Ascending aorta (tissue), 2 donors: Measurements from ENCODE around the gene ATG10. TPM values are rescaled to one million over a fixed set of nuclear protein-coding genes. Genes with fewer than 3 reads are reported as not detected.
"Not testable (repeated sequence)": the region's sequence is repeated elsewhere in the genome, so short reads cannot be mapped to it uniquely, and the experiment has no call there.

ENCODE experiments used
- DNase-seq, 2 donors: peaks; one replicate each; pipeline ENCODE4 v3.0.0-alpha.2; 2019; ENCODE audit warnings: low spot score in 2 of 2
- H3K27ac ChIP-seq, 2 donors: fragments of 200-600 bp; sonication (generic); one replicate each; pipeline ENCODE4 v1.5.1; 2016 to 2017; ENCODE audit warnings: mild to moderate bottlenecking in 1 of 2
- H3K27me3 ChIP-seq: fragments of 200-600 bp; sonication (generic); one replicate; pipeline ENCODE4 v1.5.1; 2017
- H3K36me3 ChIP-seq, 2 donors: fragments of 200-600 bp; sonication (generic); one replicate each; pipeline ENCODE4 v1.5.1; 2016
- H3K4me1 ChIP-seq, 2 donors: fragments of 200-600 bp; sonication (generic); one replicate each; pipeline ENCODE4 v1.5.1; 2016 to 2017; ENCODE audit warnings: mild to moderate bottlenecking in 1 of 2
- H3K4me3 ChIP-seq, 2 donors: fragments of 200-600 bp; sonication (generic); one replicate each; pipeline ENCODE4 v1.5.1; 2016 to 2017; ENCODE audit warnings: mild to moderate bottlenecking in 1 of 2
- H3K9me3 ChIP-seq, 2 donors: fragments of 200-600 bp; sonication (generic); one replicate each; pipeline ENCODE4 v1.5.1; 2016
- CTCF ChIP-seq, 3 experiments: fragments of 200-600 bp in 2 of 3; fragments of 450-650 bp in 1 of 3; sonication (generic) in 2 of 3; IDR thresholded peaks; one replicate each; pipeline ENCODE4 v1.5.1; 2016 to 2019; ENCODE audit warnings: antibody characterized with exemption in 3 of 3, mild to moderate bottlenecking in 1 of 3, moderate library complexity in 1 of 3
- intact Hi-C: fragments of 100-400 bp; cut with DNase I; formaldehyde crosslinking; loops from one replicate; pipeline ENCODE4 v1.15.1; 2023
- total RNA-seq: library from RNA; depleted of rRNA; stranded (reverse); fragments of >200 nt; gene quantifications from one replicate; pipeline ENCODE4 v1.1.0, GENCODE V29; 2016

The ATG10 gene
- total RNA-seq, 1 donor from 2014 or later: 8.4 TPM

DNA sequence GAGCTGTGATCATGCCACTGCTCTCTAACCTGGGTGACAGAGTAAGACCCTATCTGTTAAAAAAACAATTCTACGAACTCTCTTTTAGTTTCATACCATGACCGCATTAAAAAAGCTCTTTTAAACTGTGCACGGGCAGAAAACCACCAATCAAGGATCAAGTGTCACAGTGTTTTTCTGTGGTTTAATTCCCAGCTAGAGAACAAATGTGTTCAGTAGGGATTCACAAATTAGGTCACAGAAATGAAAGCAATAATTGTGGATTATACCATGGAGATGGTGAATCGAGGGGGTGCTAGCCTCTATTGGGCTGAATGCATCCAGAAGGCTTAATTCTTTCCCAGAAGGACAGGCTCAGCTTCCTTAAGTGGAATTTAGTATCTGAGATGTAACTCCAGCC is 79.1 kb downstream of the ATG10 start:
- H3K27me3 ChIP-seq: no peaks in the 10 kb centered on the region

DNA sequence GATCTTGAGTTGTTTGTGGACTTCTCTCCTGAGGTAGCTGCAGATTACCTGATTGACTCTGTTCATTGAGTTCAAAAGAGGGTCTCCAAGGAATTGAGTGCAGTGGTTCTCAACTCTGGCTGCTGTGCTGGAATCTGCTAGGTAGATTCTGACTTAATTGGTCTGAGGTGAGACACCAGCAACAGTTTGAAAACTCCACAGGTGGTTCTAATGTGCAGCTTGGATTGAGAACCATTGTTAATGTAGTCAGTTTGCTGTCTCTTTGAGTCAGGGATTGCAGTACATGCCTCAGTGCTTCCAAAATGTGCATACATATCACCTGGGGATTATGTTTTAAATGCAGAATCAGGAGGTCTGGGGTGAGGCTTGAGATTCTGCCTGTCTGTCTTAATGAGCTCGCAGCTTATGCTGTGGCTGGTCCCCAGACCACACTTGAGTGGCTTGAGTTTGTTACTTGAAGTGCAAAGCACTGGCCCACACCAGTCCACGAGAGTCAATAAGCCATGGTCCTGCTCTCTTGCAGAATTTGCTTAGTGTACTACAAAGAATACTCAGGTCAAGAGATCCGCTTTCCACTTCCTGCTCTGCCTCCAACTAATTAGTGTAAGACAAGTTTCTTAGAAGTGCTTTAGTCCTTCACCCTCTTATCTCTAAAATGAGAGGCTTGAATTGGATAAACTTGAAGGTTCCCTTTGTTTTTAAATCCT is 82.3 kb downstream of the ATG10 start:
- Histone ChIP-seq H3K27ac (no peak overlapping the region), H3K9me3 (no peaks in the 10 kb centered on the region), H3K4me1 (no peaks in the 10 kb centered on the region), H3K27me3 (no peaks in the 10 kb centered on the region), H3K4me3 (no peak overlapping the region), H3K36me3 (no peaks in the 10 kb centered on the region)
- TF ChIP-seq CTCF (IDR thresholded peaks at IDR 0.05): no peak
- no peak for DNase-seq
- intact Hi-C loops: no loop called here

More for the DNA sequence above, 79.1 kb downstream of the ATG10 start:
- Histone ChIP-seq H3K27ac (no peak overlapping the region), H3K36me3 (no peaks in the 10 kb centered on the region), H3K9me3 (no peaks in the 10 kb centered on the region), H3K4me1 (peaks cover 0 to 2% of the 10 kb centered on the region in 2 donors), H3K4me3 (no peak overlapping the region)
- no peak for DNase-seq
- intact Hi-C loops: no loop called here
- TF ChIP-seq CTCF (IDR thresholded peaks at IDR 0.05): no peak

- Histone ChIP-seq H3K4me3 (no peak overlapping the region), H3K4me1 (no peaks in the 10 kb centered on the region), H3K36me3 (no peaks in the 10 kb centered on the region), H3K27ac (no peak overlapping the region), H3K9me3 (no peaks in the 10 kb centered on the region), H3K27me3 (no peaks in the 10 kb centered on the region)
- DNase-seq: no peak
- intact Hi-C loops: no loop called here
- TF ChIP-seq CTCF (IDR thresholded peaks at IDR 0.05): no peak
These were observed 85.2 kb downstream of the ATG10 start for GRCh38 chr5:82057051-82057450.

- no peak overlapping the region for H3K4me3 ChIP-seq
- no peaks in the 10 kb centered on the region for H3K36me3 ChIP-seq
- no peak for TF ChIP-seq CTCF (IDR thresholded peaks at IDR 0.05)
- intact Hi-C loops: no loop called here
- H3K9me3 ChIP-seq: no peaks in the 10 kb centered on the region
- H3K27me3 ChIP-seq: no peaks in the 10 kb centered on the region
- no peak for DNase-seq
- no peaks in the 10 kb centered on the region for H3K4me1 ChIP-seq
- H3K27ac ChIP-seq: no peak overlapping the region
These were observed 86.9 kb downstream of the ATG10 start for GRCh38 chr5:82058710-82059109.

DNA sequence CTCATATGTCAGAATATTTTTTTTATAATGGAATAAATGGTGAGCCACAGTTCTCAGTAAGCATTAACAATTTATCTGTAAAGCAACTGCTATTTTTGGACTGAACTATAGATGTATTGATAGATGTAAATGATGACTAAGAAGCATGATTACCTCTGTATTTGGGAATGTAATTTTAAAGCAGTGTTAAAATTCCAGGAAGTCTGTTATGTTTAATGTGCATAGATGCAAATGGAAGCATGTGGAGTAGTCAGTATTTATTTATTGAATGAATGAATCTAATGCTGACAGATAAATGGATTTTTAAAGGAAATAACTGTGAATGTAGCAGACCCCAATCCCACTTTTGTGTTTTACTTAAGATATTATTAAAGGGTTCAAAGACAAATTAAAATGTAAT is 95.0 kb downstream of the ATG10 start:
- no peak for TF ChIP-seq CTCF (IDR thresholded peaks at IDR 0.05)
- H3K36me3 ChIP-seq: no peaks in the 10 kb centered on the region
- no peaks in the 10 kb centered on the region for H3K4me1 ChIP-seq
- no peaks in the 10 kb centered on the region for H3K27me3 ChIP-seq
- DNase-seq: no peak
- intact Hi-C loops: no loop called here
- H3K27ac ChIP-seq: no peak overlapping the region
- H3K9me3 ChIP-seq: no peaks in the 10 kb centered on the region
- H3K4me3 ChIP-seq: no peak overlapping the region

DNA sequence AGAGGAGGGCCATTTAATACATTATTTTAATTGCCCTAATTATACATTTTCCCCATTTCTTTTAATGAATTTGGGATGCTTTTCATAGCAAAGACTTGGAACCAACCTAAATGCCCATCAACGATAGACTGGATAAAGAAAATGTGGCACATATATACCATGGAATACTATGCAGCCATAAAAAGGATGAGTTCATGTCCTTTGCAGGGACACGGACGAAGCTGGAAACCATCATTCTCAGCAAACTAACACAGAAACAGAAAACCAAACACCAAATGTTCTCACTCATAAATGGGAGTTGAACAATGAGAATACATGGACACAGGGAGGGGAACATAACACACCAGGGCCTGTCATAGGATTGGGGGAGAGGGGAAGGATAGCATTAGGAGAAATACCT is 96.2 kb downstream of the ATG10 start:
- H3K27me3 ChIP-seq, H3K4me1 ChIP-seq, H3K27ac ChIP-seq, H3K4me3 ChIP-seq, H3K36me3 ChIP-seq, intact Hi-C loops, H3K9me3 ChIP-seq, DNase-seq: not testable (repeated sequence)
